ENCODE measurements around the gene RPS19. TPM values are rescaled to one million over a fixed set of nuclear protein-coding genes. Genes with fewer than 3 reads are reported as not detected.

RPS19 gene
- total and polyA plus RNA-seq, 3 donors from 2014 or later, result 869 to 1,270 (median 1,199) TPM

DNA sequence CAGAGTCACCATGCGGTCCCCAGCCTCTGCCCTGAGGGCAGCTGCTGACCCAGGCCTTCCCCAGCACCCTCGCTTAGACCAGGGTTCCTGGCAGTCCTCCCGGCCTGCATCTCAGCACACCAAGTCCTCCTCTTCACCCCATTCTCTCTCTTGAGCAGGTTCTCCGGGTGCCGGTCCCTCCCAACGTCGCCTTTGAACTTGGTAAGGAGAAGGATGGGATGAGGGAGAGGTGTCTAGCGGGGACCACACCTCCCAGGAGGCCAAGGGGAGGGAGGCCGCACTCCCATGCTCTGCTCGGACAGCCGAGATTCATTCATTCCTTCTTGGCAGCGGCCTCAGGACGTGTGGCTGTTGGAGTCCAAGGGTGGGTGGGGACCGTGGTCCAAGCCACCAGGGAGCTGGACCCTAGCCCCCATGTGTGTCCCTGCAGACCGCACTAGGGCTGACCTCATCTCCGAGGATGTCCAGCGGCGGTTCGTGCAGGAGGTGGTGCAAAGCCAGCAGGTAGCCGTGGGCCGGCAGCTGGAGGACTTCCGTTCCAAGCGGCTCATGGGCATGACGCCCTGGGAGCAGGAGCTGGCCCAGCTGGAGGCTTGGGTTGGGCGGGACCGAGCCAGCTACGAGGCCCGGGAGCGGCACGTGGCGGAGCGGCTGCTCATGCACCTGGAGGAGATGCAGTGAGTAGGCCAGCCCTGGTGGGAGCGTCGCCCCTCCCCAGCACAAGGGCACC, 32.3 kb downstream of the RPS19 start:
- 90 to 93% methylated on average over 16 to 34 of the region's 34 CpGs for WGBS, 2 donors

DNA sequence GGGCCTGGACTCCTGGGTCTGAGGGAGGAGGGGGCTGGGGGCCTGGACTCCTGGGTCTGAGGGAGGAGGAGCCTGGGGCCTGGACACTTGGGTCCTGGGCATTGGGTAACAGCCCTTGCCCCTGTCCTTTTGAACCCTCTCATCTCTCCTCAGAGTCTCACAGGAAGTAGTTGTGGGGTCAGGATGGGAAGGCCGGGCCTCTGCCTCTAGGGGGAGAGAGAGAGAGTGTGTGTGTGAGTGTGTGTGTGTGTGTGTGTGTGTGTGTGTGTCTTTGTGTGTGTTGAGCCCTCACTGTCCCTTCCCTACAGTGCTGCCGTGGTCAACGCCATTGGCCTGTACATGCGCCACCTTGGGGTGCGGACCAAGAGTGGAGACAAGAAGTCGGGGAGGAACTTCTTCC, 33.8 kb downstream of the RPS19 start:
- intact Hi-C loops (cut with DNase I; ENCODE audit: low total_unique reads), result no loop called here
- no peak overlapping the region for H3K4me3 ChIP-seq
- H3K27ac ChIP-seq, result no peak overlapping the region
- no peak for DNase-seq
- no peaks in the 10 kb centered on the region for H3K9me3 ChIP-seq
- no peaks in the 10 kb centered on the region for H3K36me3 ChIP-seq (ENCODE audit: low read depth, missing control alignments)
- 84 to 96% methylated on average over 4 to 6 of the region's 6 CpGs for WGBS, 2 donors
- H3K27me3 ChIP-seq, result no peaks in the 10 kb centered on the region
- H3K4me1 ChIP-seq, result no peaks in the 10 kb centered on the region
- TF ChIP-seq POLR2A (IDR thresholded peaks at IDR 0.05), result no peak
- TF ChIP-seq, protein P1, sequence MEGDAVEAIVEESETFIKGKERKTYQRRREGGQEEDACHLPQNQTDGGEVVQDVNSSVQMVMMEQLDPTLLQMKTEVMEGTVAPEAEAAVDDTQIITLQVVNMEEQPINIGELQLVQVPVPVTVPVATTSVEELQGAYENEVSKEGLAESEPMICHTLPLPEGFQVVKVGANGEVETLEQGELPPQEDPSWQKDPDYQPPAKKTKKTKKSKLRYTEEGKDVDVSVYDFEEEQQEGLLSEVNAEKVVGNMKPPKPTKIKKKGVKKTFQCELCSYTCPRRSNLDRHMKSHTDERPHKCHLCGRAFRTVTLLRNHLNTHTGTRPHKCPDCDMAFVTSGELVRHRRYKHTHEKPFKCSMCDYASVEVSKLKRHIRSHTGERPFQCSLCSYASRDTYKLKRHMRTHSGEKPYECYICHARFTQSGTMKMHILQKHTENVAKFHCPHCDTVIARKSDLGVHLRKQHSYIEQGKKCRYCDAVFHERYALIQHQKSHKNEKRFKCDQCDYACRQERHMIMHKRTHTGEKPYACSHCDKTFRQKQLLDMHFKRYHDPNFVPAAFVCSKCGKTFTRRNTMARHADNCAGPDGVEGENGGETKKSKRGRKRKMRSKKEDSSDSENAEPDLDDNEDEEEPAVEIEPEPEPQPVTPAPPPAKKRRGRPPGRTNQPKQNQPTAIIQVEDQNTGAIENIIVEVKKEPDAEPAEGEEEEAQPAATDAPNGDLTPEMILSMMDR (IDR thresholded peaks at IDR 0.05), result no peak

More for the DNA sequence above, 32.3 kb downstream of the RPS19 start:
- Histone ChIP-seq H3K4me1 (no peaks in the 10 kb centered on the region), H3K27ac (no peak overlapping the region), H3K4me3 (no peak overlapping the region), H3K36me3 (ENCODE audit: low read depth, missing control alignments) (no peaks in the 10 kb centered on the region), H3K9me3 (no peaks in the 10 kb centered on the region), H3K27me3 (no peaks in the 10 kb centered on the region)
- TF ChIP-seq POLR2A (IDR thresholded peaks at IDR 0.05), result no peak
- TF ChIP-seq, protein P1 (IDR thresholded peaks at IDR 0.05), result no peak
- intact Hi-C loops (cut with DNase I; ENCODE audit: low total_unique reads), result no loop called here
- DNase-seq, result no peak

DNA sequence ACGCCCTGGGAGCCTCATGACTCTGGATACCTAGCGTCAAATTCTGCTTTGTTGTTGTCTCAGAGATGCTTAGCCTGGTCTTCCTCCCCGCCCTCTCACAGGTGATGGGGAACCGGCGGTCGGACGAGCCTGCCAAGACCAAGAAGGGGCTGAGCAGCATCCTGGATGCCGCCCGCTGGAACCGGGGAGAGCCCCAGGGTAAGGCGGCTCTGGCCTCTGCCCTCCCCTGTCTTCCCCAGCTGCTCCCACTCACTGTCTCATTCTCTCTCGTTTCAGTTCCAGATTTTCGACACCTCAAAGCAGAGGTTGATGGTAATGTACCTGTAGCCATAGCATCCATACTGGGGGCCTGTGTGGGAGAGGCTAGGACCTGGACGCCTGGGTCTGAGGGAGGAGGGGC, 34.3 kb downstream of the RPS19 start:
- Histone ChIP-seq H3K27ac (no peak overlapping the region), H3K9me3 (no peaks in the 10 kb centered on the region), H3K36me3 (ENCODE audit: low read depth, missing control alignments) (no peaks in the 10 kb centered on the region), H3K4me3 (no peak overlapping the region), H3K27me3 (no peaks in the 10 kb centered on the region), H3K4me1 (no peaks in the 10 kb centered on the region)
- intact Hi-C loops (cut with DNase I; ENCODE audit: low total_unique reads), result no loop called here
- 82 to 85% methylated on average over 13 to 14 of the region's 14 CpGs for WGBS, 2 donors
- no peak for DNase-seq
- no peak for TF ChIP-seq POLR2A (IDR thresholded peaks at IDR 0.05)
- TF ChIP-seq, protein P1 (IDR thresholded peaks at IDR 0.05), result no peak

DNA sequence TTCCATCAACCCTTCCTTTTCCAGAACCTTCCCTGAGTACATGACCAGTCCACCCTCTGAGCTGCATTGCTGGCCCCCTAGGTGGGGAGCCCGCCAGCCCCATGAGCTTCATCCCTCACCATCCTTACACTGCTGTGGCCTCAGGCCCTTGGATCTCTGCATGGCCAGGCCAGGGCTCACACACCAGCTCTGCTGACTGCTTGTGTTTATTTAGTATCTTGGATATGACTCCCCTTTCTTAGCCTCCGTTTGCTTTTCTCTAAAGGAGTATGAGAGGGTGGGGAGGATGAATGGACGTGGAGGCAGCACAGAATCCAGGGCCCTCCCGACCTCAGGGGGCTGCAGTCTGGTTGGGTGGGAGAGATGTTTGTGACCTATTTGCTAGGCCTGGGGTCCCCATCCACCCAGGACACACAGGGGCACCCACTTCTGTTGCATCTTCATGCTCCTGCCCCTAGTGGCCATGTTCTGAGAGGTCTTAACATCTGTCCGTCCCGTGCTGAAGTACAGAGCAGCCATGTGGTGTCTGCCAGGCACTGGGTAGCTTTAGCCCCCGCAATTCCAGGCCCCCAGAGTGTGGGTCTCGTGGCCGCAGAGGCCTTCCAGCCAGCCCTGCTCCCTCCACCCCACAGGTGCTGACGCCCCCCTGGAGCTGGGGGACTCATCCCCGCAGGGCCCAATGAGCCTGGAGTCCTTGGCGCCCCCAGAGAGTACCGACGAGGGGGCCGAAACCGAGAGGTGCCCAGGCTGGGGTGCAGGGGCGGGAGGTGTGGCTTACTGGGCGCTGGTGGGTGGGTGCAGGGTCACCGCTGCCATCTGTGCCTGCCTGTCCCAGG, 35.9 kb downstream of the RPS19 start:
- no peaks in the 10 kb centered on the region for H3K36me3 ChIP-seq (ENCODE audit: low read depth, missing control alignments)

More for the DNA sequence above, 35.9 kb downstream of the RPS19 start:
- 86 to 88% methylated on average over 6 to 19 of the region's 19 CpGs for whole genome bisulfite sequencing, 2 donors
- Histone ChIP-seq H3K9me3 (no peaks in the 10 kb centered on the region), H3K27ac (no peak overlapping the region), H3K4me1 (no peaks in the 10 kb centered on the region), H3K4me3 (no peak overlapping the region), H3K27me3 (no peaks in the 10 kb centered on the region)
- intact Hi-C loops (cut with DNase I; ENCODE audit: low total_unique reads), result no loop called here
- DNase-seq, result no peak
- TF ChIP-seq, protein P1 (IDR thresholded peaks at IDR 0.05), result no peak
- no peak for TF ChIP-seq POLR2A (IDR thresholded peaks at IDR 0.05)

All from testis (tissue), 3 donors.